K562 (cell line): ENCODE data around the gene PTK6. TPM values are rescaled to one million over a fixed set of nuclear protein-coding genes. Genes with fewer than 3 reads are reported as not detected.

Source experiments
- ATAC-seq: fragments of 200-7000 bp; cut with Tn5 transposase; 3 replicates; pipeline ENCODE4 v1.9.1; 2020; ENCODE audit warnings: moderate library complexity
- BruUV-seq: library from RNA; stranded (reverse); fragments of 400-500 nt; replicated peaks from 2 replicates; lab custom pipeline; 2021; lab: Mats Ljungman, UMichigan
- CTCF ChIA-PET: fragments of 300-600 bp; formaldehyde crosslinking; extraction: SDS; loops from one replicate; lab custom pipeline; 2021; ENCODE audit warnings: low intra/inter-chr PET ratio; lab: Yijun Ruan, JAX
- POLR2A ChIA-PET: fragments of 300-600, 350-650 bp; sonication (Branson Sonifier 250); formaldehyde crosslinking; extraction: SDS; loops from one replicate; lab custom pipeline; 2021; ENCODE audit warnings: antibody characterized with exemption, inconsistent platforms; lab: Yijun Ruan, JAX
- DNase-seq, 4 experiments: peaks; one replicate each; pipeline versions ENCODE4 v3.0.0 to v3.0.0-alpha.2; 2011 to 2018; ENCODE audit warnings: low spot score in 3 of 4, mixed read lengths in 3 of 4; ENCODE audit errors: extremely low read depth in 1 of 4
- FAIRE-seq: peaks from 2 replicates; lab custom pipeline; 2011; peaks lifted over from hg19 to GRCh38; lab: Jason Lieb, UNC
- H2AFZ ChIP-seq: 2 replicates; pipeline ENCODE4 v1.6.0; 2011; ENCODE audit warnings: low read depth, low read length, control low read depth, inconsistent platforms
- H3K27ac ChIP-seq: fragments of 200-600 bp; 3 replicates; pipeline ENCODE4 v1.8.0; 2011; ENCODE audit warnings: low read depth, mild to moderate bottlenecking, control low read depth, inconsistent platforms, low read length, moderate library complexity, mixed read lengths; ENCODE audit errors: extremely low read depth
- H3K27me3 ChIP-seq, 2 experiments: fragments of 300-600 bp in 1 of 2; 2 replicates in 1 of 2; 3 replicates in 1 of 2; pipeline versions ENCODE4 v1.6.0 to v1.8.0; 2011; ENCODE audit warnings: inconsistent platforms in 2 of 2, low read length in 2 of 2, mild to moderate bottlenecking in 1 of 2, mixed read lengths in 1 of 2, moderate library complexity in 1 of 2; ENCODE audit not compliant: control insufficient read depth in 2 of 2, insufficient read depth in 2 of 2
- H3K36me3 ChIP-seq: fragments of 300-600 bp; 3 replicates; pipeline ENCODE4 v1.8.0; 2011; ENCODE audit warnings: mild to moderate bottlenecking, low read length, inconsistent platforms; ENCODE audit not compliant: control insufficient read depth, insufficient read depth
- H3K4me1 ChIP-seq, 2 experiments: fragments of 200-600 bp in 1 of 2; replicated peaks in 1 of 2; 2 replicates in 1 of 2; 3 replicates in 1 of 2; pipeline versions ENCODE4 v1.5.1 to v1.8.0; 2011; ENCODE audit warnings: inconsistent platforms in 2 of 2, low read length in 2 of 2, mild to moderate bottlenecking in 1 of 2, mixed read lengths in 1 of 2, moderate library complexity in 1 of 2; ENCODE audit not compliant: control insufficient read depth in 2 of 2, insufficient read depth in 2 of 2
- H3K4me2 ChIP-seq: 2 replicates; pipeline ENCODE4 v1.6.1; 2011; ENCODE audit warnings: low read length, control low read depth, inconsistent platforms, mixed read lengths; ENCODE audit not compliant: insufficient read depth
- H3K4me3 ChIP-seq: fragments of 200-600 bp; sonication (generic), shearing (Covaris generic); 2 replicates; pipeline ENCODE4 v1.5.1; 2016; ENCODE audit warnings: control low read depth, inconsistent platforms
- H3K79me2 ChIP-seq: fragments of 200-600 bp; 3 replicates; pipeline ENCODE4 v1.8.0; 2011; ENCODE audit warnings: low read length, inconsistent platforms; ENCODE audit not compliant: control insufficient read depth, insufficient read depth
- H3K9ac ChIP-seq, 2 experiments: 2 replicates each; pipeline versions ENCODE4 v1.6.0 to v1.6.1; 2011; ENCODE audit warnings: low read depth in 2 of 2, low read length in 2 of 2, control low read depth in 1 of 2, inconsistent platforms in 1 of 2, mild to moderate bottlenecking in 1 of 2, mixed read lengths in 1 of 2; ENCODE audit not compliant: insufficient read depth in 1 of 2
- H3K9me1 ChIP-seq: one replicate; pipeline ENCODE4 v1.6.0; 2011; ENCODE audit warnings: inconsistent platforms, mild to moderate bottlenecking, low read length, moderate library complexity; ENCODE audit not compliant: control insufficient read depth, insufficient read depth
- H3K9me3 ChIP-seq: replicated peaks from 2 replicates; pipeline ENCODE4 v1.5.1; 2011; ENCODE audit warnings: low read depth, low read length, inconsistent platforms; ENCODE audit not compliant: control insufficient read depth, insufficient read depth
- H4K20me1 ChIP-seq: replicated peaks from 2 replicates; pipeline ENCODE4 v1.6.1; 2011; ENCODE audit warnings: low read length, inconsistent platforms, mixed read lengths; ENCODE audit not compliant: control insufficient read depth, insufficient read depth
- DMBX1 ChIP-seq: fragments of 250-450 bp; sonication (Bioruptor Pico); IDR thresholded peaks from 2 replicates; pipeline ENCODE4 v1.8.0; 2022; ENCODE audit warnings: inconsistent platforms, mild to moderate bottlenecking, moderate library complexity, borderline replicate concordance
- GABPA ChIP-seq: fragments of 200-800 bp; sonication (Bioruptor generic); conservative IDR thresholded peaks from 2 replicates; pipeline ENCODE4 v1.6.1; 2016; ENCODE audit warnings: low read depth, missing genetic modification characterization, missing compliant biosample characterization
- HDAC1 ChIP-seq, 2 experiments: fragments of 450-650 bp; IDR thresholded peaks; 2 replicates each; pipeline ENCODE4 v1.6.1; 2016 to 2017; ENCODE audit warnings: inconsistent platforms in 1 of 2, mild to moderate bottlenecking in 1 of 2, moderate library complexity in 1 of 2
- PPARD ChIP-seq: fragments of 250-450 bp; sonication (Bioruptor Pico); IDR thresholded peaks from 2 replicates; pipeline ENCODE4 v1.8.0; 2022; ENCODE audit warnings: inconsistent platforms, mild to moderate bottlenecking, moderate library complexity
- RAD21 ChIP-seq, 2 experiments: fragments of 250-450 bp in 1 of 2; fragments of 450-650 bp in 1 of 2; sonication (Bioruptor Pico) in 1 of 2; formaldehyde crosslinking in 1 of 2; IDR thresholded peaks in 1 of 2; conservative IDR thresholded peaks in 1 of 2; 2 replicates each; pipeline versions ENCODE4 v1.4.0 to v1.8.0; 2020 to 2022; ENCODE audit warnings: mild to moderate bottlenecking in 2 of 2, moderate library complexity in 1 of 2
- RHOXF2B ChIP-seq: fragments of 250-450 bp; sonication (Bioruptor Pico); conservative IDR thresholded peaks from 2 replicates; pipeline ENCODE4 v1.5.1; 2021
- TRIM24 ChIP-seq, 2 experiments: fragments of 450-650 bp; IDR thresholded peaks; 2 replicates each; pipeline ENCODE4 v1.6.1; 2016
- WGBS: fragments of 100-300 bp; shearing (Covaris generic); methylation state at CpG from one replicate; pipeline ENCODE4 v1.1.6; 2016; ENCODE audit warnings: low coverage, mixed read lengths; ENCODE audit not compliant: insufficient coverage; ENCODE audit errors: missing lambda C conversion rate; 5-methylcytosine and 5-hydroxymethylcytosine counted together
- in situ Hi-C: fragments of 300-500 bp; cut with MboI; formaldehyde crosslinking; loops from 4 replicates; pipeline ENCODE4 v1.15.0; 2018; ENCODE audit warnings: inconsistent platforms, mixed read lengths
- intact Hi-C: fragments of 100-400 bp; cut with micrococcal nuclease; formaldehyde crosslinking; loops from 2 replicates; pipeline ENCODE4 v1.14.2; 2022
- polyA plus RNA-seq, 8 experiments: library from polyadenylated mRNA; depleted of rRNA in 4 of 8; stranded (reverse) in 5 of 8; unstranded in 3 of 8; fragments of >200 nt; fragmentation: Nextera tagmentation in 2 of 8; fragmentation: Illumina TruSeq in 1 of 8; extraction: Ambion mirVana in 2 of 8; extraction: Trizol in 1 of 8; gene quantifications; 2 replicates each; pipeline versions ENCODE4 v1.2.1 to v1.2.3, GENCODE V29; 2011 to 2014; ENCODE audit warnings: inconsistent platforms in 1 of 8, missing spikeins in 1 of 8
- total RNA-seq, 7 experiments: library from RNA; depleted of rRNA in 6 of 7; stranded (reverse); fragments of >200 nt in 6 of 7; fragmentation: Illumina TruSeq in 2 of 7; extraction: Trizol in 2 of 7; gene quantifications; 2 replicates each; pipeline versions ENCODE4 v1.2.1 to v1.2.3, GENCODE V29; 2011 to 2021; ENCODE audit warnings: low replicate concordance in 1 of 7
- TF ChIP-seq, protein P1 (sequence below): fragments of 250-450 bp; sonication (Bioruptor Pico); IDR thresholded peaks from 2 replicates; pipeline ENCODE4 v1.5.0; 2021
- TF ChIP-seq, protein P2 (sequence below): sonication (generic); formaldehyde crosslinking; IDR thresholded peaks from 2 replicates; pipeline ENCODE4 v1.8.0; 2022; ENCODE audit warnings: missing genetic modification reagents, mild to moderate bottlenecking, moderate library complexity, borderline replicate concordance
- TF ChIP-seq, protein P3 (sequence below), 3 experiments: IDR thresholded peaks in 2 of 3; conservative IDR thresholded peaks in 1 of 3; 2 replicates each; pipeline ENCODE4 v1.5.1; 2011 to 2012; ENCODE audit warnings: low read length in 3 of 3, mild to moderate bottlenecking in 3 of 3, control low read depth in 2 of 3, improper control_type of control experiment in 1 of 3, inconsistent platforms in 1 of 3, low read depth in 1 of 3, mixed read lengths in 1 of 3, moderate library complexity in 1 of 3; ENCODE audit not compliant: insufficient read depth in 2 of 3

The PTK6 gene
- total and polyA plus RNA-seq, 9 of the 15 experiments (the other 6 are each of a cell fraction or from before 2014, with no cell fraction given), result 0.07 TPM; not detected in 8

DNA sequence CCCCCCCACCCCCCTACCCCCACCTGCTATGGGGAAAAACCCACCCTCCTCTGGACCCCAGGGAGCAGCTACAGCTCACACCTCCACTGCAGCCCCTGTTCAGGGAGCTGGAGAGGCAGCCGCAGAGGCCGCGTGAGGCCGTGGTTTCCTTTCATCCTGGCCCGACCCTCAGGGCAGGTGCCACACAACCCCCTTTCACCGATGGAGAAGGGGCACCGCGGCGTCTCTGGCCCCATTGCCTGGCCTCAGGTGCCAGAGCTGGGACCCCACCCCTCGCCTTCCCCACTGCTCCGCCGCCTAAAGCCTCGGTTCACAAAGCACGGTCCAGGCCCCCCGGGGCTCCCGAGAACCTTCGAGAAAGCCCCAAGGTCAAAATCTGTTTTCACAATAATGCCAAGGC, 52.9 kb downstream of the PTK6 start:
- POLR2A ChIA-PET, result no interaction called here
- peaks cover 16 to 41% of the 10 kb centered on the region in 2 experiments; a peak in 4 of 5 replicates for H3K27me3 ChIP-seq
- intact Hi-C loops, result no loop called here
- CTCF ChIA-PET, result no interaction called here
- no peak for ATAC-seq
- peaks cover 0 to 30% of the 10 kb centered on the region in 2 experiments; a peak in 2 of 5 replicates for H3K4me1 ChIP-seq
- H3K4me3 ChIP-seq, result no peak overlapping the region
- DNase-seq, result no peak
- no peak overlapping the region for H3K9ac ChIP-seq
- no peaks in the 10 kb centered on the region for H3K79me2 ChIP-seq
- in situ Hi-C loops, result no loop called here
- H4K20me1 ChIP-seq, result 0 out of 2 replicates have a peak, but pooled peaks cover 14% of the 10 kb centered on the region
- no peak overlapping the region for H2AFZ ChIP-seq
- no peak overlapping the region for H3K4me2 ChIP-seq
- no peak for FAIRE-seq
- no peaks in the 10 kb centered on the region for H3K36me3 ChIP-seq
- H3K27ac ChIP-seq, result no peak overlapping the region
- no peaks in the 10 kb centered on the region for H3K9me3 ChIP-seq
- no peaks in the 10 kb centered on the region for H3K9me1 ChIP-seq
- BruUV-seq, result no TSS peak
- TF ChIP-seq, protein P1, sequence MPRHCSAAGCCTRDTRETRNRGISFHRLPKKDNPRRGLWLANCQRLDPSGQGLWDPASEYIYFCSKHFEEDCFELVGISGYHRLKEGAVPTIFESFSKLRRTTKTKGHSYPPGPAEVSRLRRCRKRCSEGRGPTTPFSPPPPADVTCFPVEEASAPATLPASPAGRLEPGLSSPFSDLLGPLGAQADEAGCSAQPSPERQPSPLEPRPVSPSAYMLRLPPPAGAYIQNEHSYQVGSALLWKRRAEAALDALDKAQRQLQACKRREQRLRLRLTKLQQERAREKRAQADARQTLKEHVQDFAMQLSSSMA (CRISPR knock-in tag), result no peak
- TF ChIP-seq DMBX1, result no peak
- TF ChIP-seq RHOXF2B, result no peak
- no peak for TF ChIP-seq HDAC1 (IDR thresholded peaks at IDR 0.05)
- TF ChIP-seq PPARD, result no peak
- 3% methylated on average over 17 of the region's 17 CpGs for WGBS

DNA sequence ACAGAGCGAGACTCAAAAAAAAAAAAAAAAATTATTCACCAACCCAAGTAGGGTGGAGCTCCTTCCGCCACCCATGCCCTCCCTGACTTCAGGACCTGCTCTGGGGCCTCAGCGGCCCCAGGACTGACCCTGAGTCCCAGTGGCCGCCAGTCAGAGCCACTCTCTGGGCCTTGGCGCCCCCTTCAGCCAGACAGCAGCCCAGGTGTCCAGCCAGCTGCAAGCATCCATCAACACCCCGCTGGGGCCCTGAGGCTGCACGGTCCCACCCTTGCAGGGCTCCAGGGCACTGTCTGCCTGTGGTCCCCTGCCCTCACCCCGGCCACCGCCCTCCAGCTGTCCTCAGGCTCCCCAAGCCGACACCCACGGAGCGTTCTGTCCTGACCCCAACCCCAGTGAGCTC, 53.3 kb downstream of the PTK6 start:
- no peaks in the 10 kb centered on the region for H3K79me2 ChIP-seq
- intact Hi-C loops, result no loop called here
- peaks cover 16 to 46% of the 10 kb centered on the region in 2 experiments; a peak in 4 of 5 replicates for H3K27me3 ChIP-seq
- CTCF ChIA-PET, result interaction anchor here (0.6 kb wide), 1 partner anchor 161 kb away, joined by 3 read pairs; no protein-coding TSS in a partner anchor
- no peaks in the 10 kb centered on the region for H3K9me1 ChIP-seq
- no peak overlapping the region for H2AFZ ChIP-seq
- H4K20me1 ChIP-seq, result 0 out of 2 replicates have a peak, but pooled peaks cover 16% of the 10 kb centered on the region
- no peak overlapping the region for H3K27ac ChIP-seq
- TF ChIP-seq HDAC1 (IDR thresholded peaks at IDR 0.05) (no peak), GABPA (tag) (no peak), RAD21 (CRISPR knock-in tag; conservative IDR thresholded peaks at IDR 0.05 in 1 of 2, IDR thresholded peaks at IDR 0.05 in 1 of 2) (peak in 1 of 2 experiments; percentile 35; a peak in 1 of 4 replicates), TRIM24 (IDR thresholded peaks at IDR 0.05) (no peak)
- TF ChIP-seq, protein P2, sequence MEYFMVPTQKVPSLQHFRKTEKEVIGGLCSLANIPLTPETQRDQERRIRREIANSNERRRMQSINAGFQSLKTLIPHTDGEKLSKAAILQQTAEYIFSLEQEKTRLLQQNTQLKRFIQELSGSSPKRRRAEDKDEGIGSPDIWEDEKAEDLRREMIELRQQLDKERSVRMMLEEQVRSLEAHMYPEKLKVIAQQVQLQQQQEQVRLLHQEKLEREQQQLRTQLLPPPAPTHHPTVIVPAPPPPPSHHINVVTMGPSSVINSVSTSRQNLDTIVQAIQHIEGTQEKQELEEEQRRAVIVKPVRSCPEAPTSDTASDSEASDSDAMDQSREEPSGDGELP (CRISPR knock-in tag), result peak; percentile 42; the same call in 1 of the 2 replicates
- TF ChIP-seq, protein P3, sequence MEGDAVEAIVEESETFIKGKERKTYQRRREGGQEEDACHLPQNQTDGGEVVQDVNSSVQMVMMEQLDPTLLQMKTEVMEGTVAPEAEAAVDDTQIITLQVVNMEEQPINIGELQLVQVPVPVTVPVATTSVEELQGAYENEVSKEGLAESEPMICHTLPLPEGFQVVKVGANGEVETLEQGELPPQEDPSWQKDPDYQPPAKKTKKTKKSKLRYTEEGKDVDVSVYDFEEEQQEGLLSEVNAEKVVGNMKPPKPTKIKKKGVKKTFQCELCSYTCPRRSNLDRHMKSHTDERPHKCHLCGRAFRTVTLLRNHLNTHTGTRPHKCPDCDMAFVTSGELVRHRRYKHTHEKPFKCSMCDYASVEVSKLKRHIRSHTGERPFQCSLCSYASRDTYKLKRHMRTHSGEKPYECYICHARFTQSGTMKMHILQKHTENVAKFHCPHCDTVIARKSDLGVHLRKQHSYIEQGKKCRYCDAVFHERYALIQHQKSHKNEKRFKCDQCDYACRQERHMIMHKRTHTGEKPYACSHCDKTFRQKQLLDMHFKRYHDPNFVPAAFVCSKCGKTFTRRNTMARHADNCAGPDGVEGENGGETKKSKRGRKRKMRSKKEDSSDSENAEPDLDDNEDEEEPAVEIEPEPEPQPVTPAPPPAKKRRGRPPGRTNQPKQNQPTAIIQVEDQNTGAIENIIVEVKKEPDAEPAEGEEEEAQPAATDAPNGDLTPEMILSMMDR (IDR thresholded peaks at IDR 0.05 in 2 of 3, conservative IDR thresholded peaks at IDR 0.05 in 1 of 3; ENCODE audit: insufficient read depth in 2 of 3, low read depth in 1 of 3, low read length in 3 of 3), result peak; percentile 14 to 52 (median 32); a peak in 4 of 6 replicates
- H3K36me3 ChIP-seq, result no peaks in the 10 kb centered on the region
- no peak overlapping the region for H3K4me3 ChIP-seq
- ATAC-seq (peak; percentile 87), DNase-seq (peak in 1 of 4 experiments; percentile 26), FAIRE-seq (no peak)
- 13% methylated on average over 8 of the region's 12 CpGs for WGBS
- no peaks in the 10 kb centered on the region for H3K9me3 ChIP-seq
- BruUV-seq, result no TSS peak
- H3K4me1 ChIP-seq, result peaks cover 0 to 31% of the 10 kb centered on the region in 2 experiments; a peak in 2 of 5 replicates
- POLR2A ChIA-PET, result interaction anchor here (0.7 kb wide), 1 partner anchor 36 kb away, joined by 3 read pairs; no protein-coding TSS in a partner anchor
- H3K4me2 ChIP-seq, result no peak overlapping the region
- in situ Hi-C loops, result no loop called here
- H3K9ac ChIP-seq, result no peak overlapping the region
